ENCODE results near the gene TEDDM1.
"Not testable (repeated sequence)": the region's sequence is repeated elsewhere in the genome, so short reads cannot be mapped to it uniquely, and the experiment has no call there.

Gene TEDDM1

DNA sequence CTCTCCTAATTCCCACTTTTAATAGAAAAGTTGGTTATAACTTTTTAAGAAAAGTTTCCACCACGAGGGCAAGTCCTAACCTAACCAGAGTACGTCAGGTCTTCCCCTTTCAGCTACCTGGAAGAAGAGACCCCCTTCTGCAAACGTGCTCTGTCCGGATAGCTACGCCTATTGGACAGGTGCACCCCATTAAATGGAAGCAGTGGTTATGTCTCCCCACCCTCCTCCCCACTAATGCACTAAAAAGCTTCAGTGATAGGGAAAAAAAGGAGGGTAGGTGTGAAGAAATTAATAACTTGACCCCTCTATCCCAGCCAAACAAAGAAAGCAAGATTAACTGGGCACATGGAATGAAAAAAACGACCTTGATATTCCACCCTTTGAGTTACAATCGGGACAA, 16.5 kb downstream of the TEDDM1 start:
- DNase-seq: no peak
- intact Hi-C loops (cut with DNase I): no loop called here

GRCh38 chr1:182383037-182383661, 17.3 kb downstream of the TEDDM1 start:
- no peak for DNase-seq
- intact Hi-C loops (cut with DNase I): no loop called here

DNA sequence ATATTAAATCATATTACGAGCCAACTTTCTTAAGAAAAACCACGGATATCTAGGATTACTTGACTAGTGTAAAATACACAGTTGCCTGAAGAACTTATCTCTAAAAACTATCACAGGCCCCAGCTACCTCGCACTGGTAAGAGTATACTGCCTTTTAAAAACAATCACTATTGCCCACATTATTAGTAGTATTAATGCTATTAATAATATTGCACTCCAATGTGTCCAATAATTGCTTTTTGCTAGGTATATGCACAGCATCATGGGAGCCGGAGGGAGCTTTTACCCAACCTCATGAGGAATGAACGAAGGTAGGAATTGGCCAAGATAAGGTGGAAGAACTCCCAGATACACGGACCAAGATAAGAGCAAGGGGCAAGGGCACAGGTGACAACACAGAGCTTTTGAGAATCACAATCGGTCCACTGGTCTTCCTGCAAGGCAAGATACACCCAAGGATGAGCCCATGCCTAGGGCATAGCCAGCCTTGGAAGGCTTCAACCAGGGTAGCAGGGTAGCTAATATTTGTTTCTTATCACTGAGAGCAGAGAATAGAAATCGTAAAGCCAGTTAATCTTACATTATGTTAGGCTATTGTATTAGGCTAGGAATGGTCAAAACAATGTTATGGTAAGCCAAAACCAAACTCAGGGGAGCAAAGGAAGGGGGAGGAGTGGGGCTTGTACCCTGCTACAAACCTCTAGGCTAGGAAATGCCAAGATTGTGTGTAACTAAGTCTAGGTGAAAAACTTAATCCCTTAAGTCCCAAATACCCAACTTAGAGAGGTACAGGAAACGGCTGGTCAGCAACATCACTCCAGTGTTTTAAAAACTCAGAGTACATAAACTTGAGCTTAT, 18.3 kb downstream of the TEDDM1 start:
- intact Hi-C loops (cut with DNase I): no loop called here
- DNase-seq: no peak

DNA sequence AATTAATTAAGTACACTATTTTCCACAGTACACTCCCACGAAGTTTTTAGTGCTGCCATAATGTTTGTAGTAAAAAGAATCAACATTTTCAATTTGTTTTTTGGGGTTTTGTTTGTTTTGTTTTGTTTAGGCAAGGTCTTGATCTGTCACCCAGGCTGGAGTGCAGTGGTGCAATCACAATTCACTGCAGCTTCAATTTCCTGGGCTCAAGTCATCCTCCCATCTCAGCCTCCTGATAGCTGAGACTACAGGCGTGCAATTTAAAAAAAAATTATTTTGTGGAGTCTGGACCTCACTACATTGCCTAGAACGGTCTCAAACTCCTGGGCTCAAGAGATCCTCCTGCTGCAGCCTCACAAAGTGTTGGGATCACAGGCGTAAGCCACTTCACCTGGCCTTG, 20.3 kb downstream of the TEDDM1 start:
- no peak for DNase-seq
- intact Hi-C loops (cut with DNase I): no loop called here

- DNase-seq; intact Hi-C loops (cut with DNase I): not testable (repeated sequence)
These were observed 20.7 kb downstream of the TEDDM1 start for GRCh38 chr1:182379781-182380180.

DNA sequence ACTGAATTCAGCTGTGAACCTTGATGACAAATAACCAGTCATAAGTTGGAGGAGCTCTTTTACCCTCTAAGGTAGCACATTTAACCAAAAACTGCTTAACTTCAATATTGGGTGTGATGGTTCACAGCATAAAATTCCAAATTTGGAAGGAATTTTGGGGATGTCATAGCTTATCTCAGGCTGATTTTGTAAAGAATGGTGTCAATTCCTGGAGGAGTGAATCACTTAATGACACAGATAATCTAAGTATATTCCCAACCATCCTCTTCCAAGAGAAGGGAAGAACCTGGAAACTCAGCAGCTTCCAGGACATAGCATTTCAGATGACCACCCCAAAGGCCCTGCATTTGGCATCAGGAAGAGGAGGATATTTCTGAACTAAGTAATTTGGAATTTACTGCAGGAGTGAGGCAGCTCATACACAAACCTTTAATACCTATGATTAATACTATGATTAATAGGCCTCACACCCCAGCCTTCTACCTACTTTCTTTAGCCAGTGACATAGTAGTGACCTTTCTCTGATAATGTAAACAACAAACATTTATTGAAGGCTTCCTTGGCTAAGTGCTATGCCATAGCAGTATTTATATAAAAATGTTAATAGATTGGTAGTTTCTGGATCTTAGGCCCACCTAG, 23.4 kb downstream of the TEDDM1 start:
- intact Hi-C loops (cut with DNase I): no loop called here
- no peak for DNase-seq

- intact Hi-C loops (cut with DNase I): no loop called here
- DNase-seq: peak in 1 of 10 donors; percentile 79
These were observed 26.2 kb downstream of the TEDDM1 start for GRCh38 chr1:182374101-182374834.

GRCh38 chr1:182370532-182370931, 29.9 kb downstream of the TEDDM1 start:
- DNase-seq: no peak
- intact Hi-C loops (cut with DNase I): no loop called here

DNA sequence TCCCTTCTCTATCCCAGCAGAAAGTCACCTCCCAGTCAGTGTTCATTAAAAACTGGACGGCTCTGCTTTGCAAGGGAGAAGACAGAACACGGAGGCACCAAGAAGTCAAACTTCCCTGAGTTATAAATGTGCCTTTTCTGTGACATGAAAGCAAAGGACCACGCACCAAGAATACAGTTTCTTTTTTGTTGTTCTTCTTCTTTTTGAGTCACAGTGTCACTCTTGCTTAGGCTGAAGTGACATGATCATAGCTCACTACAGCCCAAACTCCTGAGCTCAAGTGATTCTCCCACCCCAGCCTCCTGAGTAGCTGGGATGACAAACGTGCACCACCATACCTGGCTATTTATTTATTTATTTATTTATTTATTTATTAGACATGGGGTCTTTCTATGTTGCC, 31.6 kb downstream of the TEDDM1 start:
- intact Hi-C loops (cut with DNase I): no loop called here
- DNase-seq: no peak

- no peak for DNase-seq
- intact Hi-C loops (cut with DNase I): no loop called here
These were observed 32.1 kb downstream of the TEDDM1 start for GRCh38 chr1:182368358-182368757.

DNA sequence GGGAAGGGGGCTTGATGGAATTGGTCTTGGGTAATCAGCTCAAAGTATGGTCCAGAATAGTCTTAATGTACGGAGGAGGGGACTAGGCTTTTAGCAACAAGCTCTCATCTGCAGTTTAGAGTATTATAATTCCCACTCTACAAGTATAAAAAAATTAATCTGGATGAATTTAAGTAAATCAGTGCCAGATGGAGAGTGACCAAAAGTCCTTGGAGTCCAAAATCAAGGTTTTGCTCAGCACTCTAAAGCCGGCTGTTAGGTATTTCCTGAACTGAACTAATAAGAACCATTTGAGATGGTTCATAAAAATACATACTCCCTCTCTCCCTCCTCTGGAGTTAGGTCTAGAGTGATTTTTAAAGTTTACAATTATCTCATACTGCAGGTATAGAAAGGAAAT, 32.5 kb downstream of the TEDDM1 start:
- DNase-seq: no peak
- intact Hi-C loops (cut with DNase I): no loop called here

DNA sequence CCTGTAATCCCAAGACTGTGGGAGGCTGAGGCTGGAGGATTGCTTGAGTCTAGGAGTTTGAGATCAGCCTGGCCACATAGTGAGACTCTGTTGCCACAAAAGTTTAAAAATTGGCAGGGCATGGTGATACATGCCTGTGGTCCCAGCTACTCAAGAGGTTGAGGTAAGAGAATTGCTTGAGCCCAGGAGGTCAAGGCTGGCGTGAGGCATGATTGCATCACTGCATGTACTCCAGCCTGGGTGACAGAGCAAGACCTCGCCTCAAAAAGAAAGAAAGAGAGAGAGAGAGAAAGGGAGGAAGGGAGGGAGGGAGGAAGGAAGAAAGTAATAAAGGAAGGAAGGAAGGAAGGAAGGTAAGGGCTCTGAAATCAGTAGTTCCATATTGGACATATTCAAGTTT, 33.9 kb downstream of the TEDDM1 start:
- DNase-seq: no peak
- intact Hi-C loops (cut with DNase I): no loop called here

GRCh38 chr1:182359645-182360044, 40.8 kb downstream of the TEDDM1 start:
- intact Hi-C loops (cut with DNase I): no loop called here
- no peak for DNase-seq

- DNase-seq: no peak
- intact Hi-C loops (cut with DNase I): no loop called here
These were observed 42.6 kb downstream of the TEDDM1 start for GRCh38 chr1:182357913-182358312.

- intact Hi-C loops (cut with DNase I): no loop called here
- no peak for DNase-seq
These were observed 43.3 kb downstream of the TEDDM1 start for GRCh38 chr1:182357171-182357570.

- intact Hi-C loops (cut with DNase I): no loop called here
- DNase-seq: no peak
These were observed 44.8 kb downstream of the TEDDM1 start for GRCh38 chr1:182355723-182356098.

GRCh38 chr1:182351790-182352364, 48.6 kb downstream of the TEDDM1 start:
- DNase-seq: no peak
- intact Hi-C loops (cut with DNase I): no loop called here

DNA sequence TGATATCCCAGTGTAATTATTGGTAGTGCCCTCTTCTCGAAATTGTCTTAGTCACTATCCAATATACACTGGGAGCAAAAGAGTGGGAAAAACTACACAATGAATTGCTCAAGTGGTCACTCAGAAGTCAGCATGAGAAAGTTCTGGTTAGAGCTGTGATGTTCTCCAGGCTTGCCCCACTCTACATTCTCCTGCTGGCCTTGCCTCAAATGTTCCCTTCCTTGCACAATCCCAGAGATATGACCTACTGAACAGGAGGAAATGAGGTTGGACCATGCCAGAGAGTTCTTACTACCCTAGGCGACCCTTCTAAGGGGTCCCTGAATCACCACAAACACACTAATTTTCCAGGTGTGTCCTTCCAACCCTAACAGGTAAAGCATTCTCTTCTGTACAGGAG, 49.6 kb downstream of the TEDDM1 start:
- DNase-seq: no peak
- intact Hi-C loops (cut with DNase I): no loop called here

DNA sequence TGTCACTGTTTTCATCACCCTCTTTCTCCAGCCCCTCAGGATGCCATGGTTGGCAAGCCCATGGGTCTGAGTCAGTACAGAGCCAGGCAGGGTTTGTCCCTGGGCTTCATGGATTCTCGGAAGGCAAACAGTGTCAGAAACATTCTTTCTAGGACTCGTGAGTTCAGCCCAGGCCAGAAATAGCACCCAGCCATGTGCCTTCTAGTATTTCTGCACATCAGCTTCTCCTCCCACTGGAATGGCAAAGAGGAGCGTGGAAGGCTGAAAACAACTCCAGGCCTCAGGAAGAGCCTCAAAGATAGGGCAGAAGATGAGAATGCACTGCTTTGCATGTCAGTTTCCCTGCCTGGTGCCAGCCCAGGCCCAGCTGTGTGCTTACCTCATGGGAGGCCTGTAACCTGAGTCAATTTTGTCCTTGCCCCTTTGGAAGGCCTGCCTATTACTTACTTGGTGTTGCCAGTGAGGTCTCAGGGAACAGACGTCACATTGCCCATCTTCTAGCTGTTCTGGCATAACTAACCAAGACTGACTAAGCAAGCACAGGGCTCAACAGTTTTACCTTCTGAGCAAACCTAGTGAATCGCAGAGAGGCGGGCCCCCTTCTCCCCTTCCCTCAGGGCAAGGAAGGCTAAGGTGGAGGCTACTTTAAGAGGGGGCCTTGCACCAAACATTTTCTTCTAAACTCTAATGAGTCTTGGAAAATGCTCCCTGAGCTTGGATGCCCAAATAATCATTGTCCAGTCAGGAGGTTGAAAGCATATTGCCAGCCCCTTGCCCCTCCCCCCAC, 51.3 kb downstream of the TEDDM1 start:
- intact Hi-C loops (cut with DNase I): no loop called here
- DNase-seq: peak in 3 of 10 donors; percentile 7 to 83 (median 40)
